Gastrocnemius medialis (tissue), 4 donors: ENCODE data around the gene UTP20.

ENCODE experiments used
- POLR2A ChIP-seq, 2 donors: fragments of 450-650 bp; IDR thresholded peaks; one replicate each; pipeline ENCODE4 v1.6.1; 2017; ENCODE audit warnings: antibody characterized with exemption in 2 of 2, mild to moderate bottlenecking in 2 of 2, moderate library complexity in 2 of 2
- TF ChIP-seq, protein P1 (sequence below), 5 experiments: fragments of 450-650 bp in 3 of 5; fragments of 200-600 bp in 2 of 5; sonication (generic) in 2 of 5; IDR thresholded peaks in 4 of 5; conservative IDR thresholded peaks in 1 of 5; 1 replicate in 4 of 5; 2 replicates in 1 of 5; pipeline ENCODE4 v1.5.1; 2016 to 2019; ENCODE audit warnings: antibody characterized with exemption in 5 of 5, mild to moderate bottlenecking in 3 of 5, moderate library complexity in 3 of 5

DNA sequence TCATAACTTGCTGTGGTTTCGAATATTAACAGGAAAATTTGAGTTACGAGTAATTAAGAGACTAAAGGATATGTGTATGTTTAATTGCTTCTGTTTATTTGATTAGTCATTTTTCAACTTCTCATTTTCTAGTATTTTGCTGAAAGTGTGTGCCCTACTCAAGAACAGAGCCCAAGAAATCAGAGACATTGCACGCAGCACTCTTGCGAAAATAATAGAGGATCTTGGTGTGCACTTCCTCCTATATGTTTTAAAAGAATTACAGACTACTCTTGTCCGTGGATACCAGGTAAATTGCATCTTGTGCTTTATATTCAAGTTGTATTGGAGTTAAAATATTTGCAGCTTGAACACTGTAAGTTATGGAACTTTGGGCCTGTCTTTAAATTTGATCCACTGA is 76.9 kb downstream of the UTP20 start:
- TF ChIP-seq, protein P1, sequence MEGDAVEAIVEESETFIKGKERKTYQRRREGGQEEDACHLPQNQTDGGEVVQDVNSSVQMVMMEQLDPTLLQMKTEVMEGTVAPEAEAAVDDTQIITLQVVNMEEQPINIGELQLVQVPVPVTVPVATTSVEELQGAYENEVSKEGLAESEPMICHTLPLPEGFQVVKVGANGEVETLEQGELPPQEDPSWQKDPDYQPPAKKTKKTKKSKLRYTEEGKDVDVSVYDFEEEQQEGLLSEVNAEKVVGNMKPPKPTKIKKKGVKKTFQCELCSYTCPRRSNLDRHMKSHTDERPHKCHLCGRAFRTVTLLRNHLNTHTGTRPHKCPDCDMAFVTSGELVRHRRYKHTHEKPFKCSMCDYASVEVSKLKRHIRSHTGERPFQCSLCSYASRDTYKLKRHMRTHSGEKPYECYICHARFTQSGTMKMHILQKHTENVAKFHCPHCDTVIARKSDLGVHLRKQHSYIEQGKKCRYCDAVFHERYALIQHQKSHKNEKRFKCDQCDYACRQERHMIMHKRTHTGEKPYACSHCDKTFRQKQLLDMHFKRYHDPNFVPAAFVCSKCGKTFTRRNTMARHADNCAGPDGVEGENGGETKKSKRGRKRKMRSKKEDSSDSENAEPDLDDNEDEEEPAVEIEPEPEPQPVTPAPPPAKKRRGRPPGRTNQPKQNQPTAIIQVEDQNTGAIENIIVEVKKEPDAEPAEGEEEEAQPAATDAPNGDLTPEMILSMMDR (IDR thresholded peaks at IDR 0.05 in 4 of 5, conservative IDR thresholded peaks at IDR 0.05 in 1 of 5), result no peak
- no peak for TF ChIP-seq POLR2A (IDR thresholded peaks at IDR 0.05)
